ENCODE results near the gene MICAL2.
"Not testable (repeated sequence)": the region's sequence is repeated elsewhere in the genome, so short reads cannot be mapped to it uniquely, and the experiment has no call there.

Gene MICAL2

DNA sequence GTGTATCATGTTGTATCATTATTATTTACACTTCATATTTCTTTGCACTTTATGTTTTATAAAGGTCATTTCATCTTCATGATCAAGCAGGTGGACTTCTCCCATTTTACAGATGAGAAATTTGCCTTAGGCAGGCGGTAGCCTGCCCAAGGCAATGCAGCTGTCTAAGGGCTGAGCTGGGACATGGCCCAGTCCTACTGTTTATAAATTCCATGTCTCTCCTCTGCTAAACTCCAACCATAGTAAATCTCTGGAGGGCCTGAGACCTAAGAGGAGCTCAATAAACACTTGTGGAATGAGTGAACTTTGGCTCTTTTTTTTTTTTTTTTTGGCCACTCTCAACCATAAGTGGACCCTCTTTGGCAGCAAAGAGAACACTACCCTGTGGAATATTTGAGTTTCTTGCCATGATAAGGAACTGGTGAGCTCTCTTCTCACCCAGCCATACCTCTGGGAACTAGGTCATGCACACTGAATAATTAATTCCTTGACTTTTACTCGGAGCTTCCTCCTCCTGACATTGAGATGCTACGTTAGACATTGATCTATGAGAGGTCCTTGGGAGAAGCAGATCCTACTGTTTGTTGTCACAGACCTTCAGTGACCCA, 29.9 kb downstream of the MICAL2 start:
- TF ChIP-seq, protein P1, sequence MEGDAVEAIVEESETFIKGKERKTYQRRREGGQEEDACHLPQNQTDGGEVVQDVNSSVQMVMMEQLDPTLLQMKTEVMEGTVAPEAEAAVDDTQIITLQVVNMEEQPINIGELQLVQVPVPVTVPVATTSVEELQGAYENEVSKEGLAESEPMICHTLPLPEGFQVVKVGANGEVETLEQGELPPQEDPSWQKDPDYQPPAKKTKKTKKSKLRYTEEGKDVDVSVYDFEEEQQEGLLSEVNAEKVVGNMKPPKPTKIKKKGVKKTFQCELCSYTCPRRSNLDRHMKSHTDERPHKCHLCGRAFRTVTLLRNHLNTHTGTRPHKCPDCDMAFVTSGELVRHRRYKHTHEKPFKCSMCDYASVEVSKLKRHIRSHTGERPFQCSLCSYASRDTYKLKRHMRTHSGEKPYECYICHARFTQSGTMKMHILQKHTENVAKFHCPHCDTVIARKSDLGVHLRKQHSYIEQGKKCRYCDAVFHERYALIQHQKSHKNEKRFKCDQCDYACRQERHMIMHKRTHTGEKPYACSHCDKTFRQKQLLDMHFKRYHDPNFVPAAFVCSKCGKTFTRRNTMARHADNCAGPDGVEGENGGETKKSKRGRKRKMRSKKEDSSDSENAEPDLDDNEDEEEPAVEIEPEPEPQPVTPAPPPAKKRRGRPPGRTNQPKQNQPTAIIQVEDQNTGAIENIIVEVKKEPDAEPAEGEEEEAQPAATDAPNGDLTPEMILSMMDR (IDR thresholded peaks at IDR 0.05; ENCODE audit: insufficient read depth, low read depth, low read length, missing control alignments) = no peak

GRCh38 chr11:12141283-12141682, 30.9 kb downstream of the MICAL2 start:
- DNase-seq (ENCODE audit: low read depth) = no peak
- TF ChIP-seq, protein P1 (IDR thresholded peaks at IDR 0.05; ENCODE audit: insufficient read depth, low read depth, low read length, missing control alignments) = no peak

More for the DNA sequence above, 29.9 kb downstream of the MICAL2 start:
- no peak for DNase-seq (ENCODE audit: low read depth)
- H3K4me3 ChIP-seq (ENCODE audit: low read length) = no peak overlapping the region

DNA sequence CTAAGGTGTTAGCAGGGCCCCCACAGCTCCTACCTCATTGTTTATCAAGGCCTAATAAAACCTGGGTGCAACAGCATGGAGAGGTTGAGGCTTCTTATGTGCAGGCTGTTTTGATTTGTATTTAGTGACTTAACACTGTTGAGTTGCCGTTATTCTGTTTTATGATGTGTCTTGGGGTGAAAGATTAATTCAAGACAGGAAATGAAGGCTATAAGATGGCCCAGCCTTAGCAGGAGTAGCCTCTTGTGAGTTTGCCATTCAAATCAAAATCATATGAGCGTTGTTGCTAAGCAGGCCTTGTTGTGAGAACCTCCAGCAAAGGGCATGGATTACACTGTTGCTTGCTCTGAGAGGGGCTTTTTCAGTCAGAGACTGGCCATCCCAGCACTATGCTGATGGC, 31.8 kb downstream of the MICAL2 start:
- no peak overlapping the region for H3K4me3 ChIP-seq (ENCODE audit: low read length)
- TF ChIP-seq, protein P1 (IDR thresholded peaks at IDR 0.05; ENCODE audit: insufficient read depth, low read depth, low read length, missing control alignments) = no peak
- no peak for DNase-seq (ENCODE audit: low read depth)

More at GRCh38 chr11:12141283-12141682, 30.9 kb downstream of the MICAL2 start:
- H3K4me3 ChIP-seq (ENCODE audit: low read length) = no peak overlapping the region

DNA sequence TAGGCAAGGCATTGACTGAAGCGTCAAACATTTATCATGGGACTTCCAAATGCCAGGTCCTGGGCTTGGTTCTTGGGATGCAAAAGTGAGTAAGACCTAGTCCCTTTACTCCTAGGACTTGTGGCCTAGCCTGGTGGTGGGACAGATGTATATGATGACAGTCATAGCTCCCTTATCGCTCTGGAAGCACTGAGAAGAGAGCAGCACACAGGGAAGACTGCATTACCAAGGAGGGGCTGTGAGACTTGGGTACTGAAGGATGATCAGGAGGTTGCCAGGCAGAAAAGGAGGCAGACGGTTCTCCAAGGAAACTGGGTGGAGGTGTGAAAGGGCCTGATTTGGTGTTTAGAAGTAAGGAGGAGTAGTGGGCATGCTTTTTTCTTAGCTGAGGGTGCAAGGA, 32.5 kb downstream of the MICAL2 start:
- no peak overlapping the region for H3K4me3 ChIP-seq (ENCODE audit: low read length)
- DNase-seq (ENCODE audit: low read depth) = no peak
- TF ChIP-seq, protein P1 (IDR thresholded peaks at IDR 0.05; ENCODE audit: insufficient read depth, low read depth, low read length, missing control alignments) = no peak

- TF ChIP-seq, protein P1 (IDR thresholded peaks at IDR 0.05; ENCODE audit: insufficient read depth, low read depth, low read length, missing control alignments) = no peak
- no peak for DNase-seq (ENCODE audit: low read depth)
- H3K4me3 ChIP-seq (ENCODE audit: low read length) = no peak overlapping the region
Observed at GRCh38 chr11:12143461-12144258, 33.3 kb downstream of the MICAL2 start.

GRCh38 chr11:12144330-12145174, 34.2 kb downstream of the MICAL2 start:
- no peak for DNase-seq (ENCODE audit: low read depth)
- TF ChIP-seq, protein P1 (IDR thresholded peaks at IDR 0.05; ENCODE audit: insufficient read depth, low read depth, low read length, missing control alignments) = no peak
- H3K4me3 ChIP-seq (ENCODE audit: low read length) = no peak overlapping the region

GRCh38 chr11:12146678-12147077, 36.3 kb downstream of the MICAL2 start:
- H3K4me3 ChIP-seq (ENCODE audit: low read length); DNase-seq (ENCODE audit: low read depth): not testable (repeated sequence)

Data from epithelial cell of esophagus (primary cell).